GM10847 (cell line): ENCODE data around the gene TNIP1.

Source experiments
- POLR2A ChIP-seq: IDR thresholded peaks from 2 replicates; pipeline ENCODE4 v1.6.1; 2011; ENCODE audit not compliant: insufficient read length; ENCODE audit errors: extremely low read depth

TNIP1 gene

GRCh38 chr5:151031554-151031953, 49.3 kb downstream of the TNIP1 start:
- no peak for TF ChIP-seq POLR2A

GRCh38 chr5:151030379-151030778, 50.5 kb downstream of the TNIP1 start:
- no peak for TF ChIP-seq POLR2A

- TF ChIP-seq POLR2A = no peak
These were observed 50.8 kb downstream of the TNIP1 start for GRCh38 chr5:151030056-151030336.

- TF ChIP-seq POLR2A = no peak
These were observed 51.4 kb downstream of the TNIP1 start for GRCh38 chr5:151029179-151030055.

- TF ChIP-seq POLR2A = no peak
These were observed 52.1 kb downstream of the TNIP1 start for GRCh38 chr5:151028717-151029116.

- TF ChIP-seq POLR2A = no peak
These were observed 52.8 kb downstream of the TNIP1 start for GRCh38 chr5:151027961-151028479.

- TF ChIP-seq POLR2A = no peak
These were observed 54.2 kb downstream of the TNIP1 start for GRCh38 chr5:151026679-151027078.

GRCh38 chr5:151026088-151026487, 54.7 kb downstream of the TNIP1 start:
- TF ChIP-seq POLR2A = no peak

GRCh38 chr5:151025250-151025606, 55.6 kb downstream of the TNIP1 start:
- TF ChIP-seq POLR2A = no peak

- TF ChIP-seq POLR2A = no peak
These were observed 56.2 kb downstream of the TNIP1 start for GRCh38 chr5:151024440-151025249.

- TF ChIP-seq POLR2A = no peak
These were observed 57.2 kb downstream of the TNIP1 start for GRCh38 chr5:151023651-151024050.

- TF ChIP-seq POLR2A = no peak
These were observed 57.7 kb downstream of the TNIP1 start for GRCh38 chr5:151023047-151023615.

GRCh38 chr5:151022511-151023018, 58.3 kb downstream of the TNIP1 start:
- TF ChIP-seq POLR2A = no peak

GRCh38 chr5:151021746-151022145, 59.1 kb downstream of the TNIP1 start:
- no peak for TF ChIP-seq POLR2A

- TF ChIP-seq POLR2A = no peak
These were observed 60.3 kb downstream of the TNIP1 start, which contains the start of gene GPX3 for GRCh38 chr5:151020304-151021110. GPX3 (plus strand) TSS chr5:151020591; CDS start chr5:151020655, 64 bp downstream.
